Liver (tissue), 1 donor: ENCODE data around the gene TGFBR3.

Experiments used
- REST ChIP-seq: IDR thresholded peaks from 2 replicates; pipeline ENCODE4 v1.6.1; 2016; ENCODE audit warnings: antibody characterized with exemption, mild to moderate bottlenecking
- YY1 ChIP-seq: IDR thresholded peaks from 2 replicates; pipeline ENCODE4 v1.6.1; 2016; ENCODE audit warnings: antibody characterized with exemption, mild to moderate bottlenecking

GRCh38 chr1:91784616-91785015 is 101.3 kb downstream of the TGFBR3 start:
- TF ChIP-seq YY1: no peak
- no peak for TF ChIP-seq REST
